HL-60 (cell line): ENCODE data around the gene FLNB.

ENCODE experiments used
- DNase-seq, 2 experiments: peaks; one replicate each; pipeline ENCODE4 v3.0.0-alpha.2; 2010 to 2020; ENCODE audit warnings: low read depth in 1 of 2, low spot score in 1 of 2
- H3K27ac ChIP-seq: fragments of 250-450 bp; sonication (Bioruptor Pico); replicated peaks from 2 replicates; pipeline ENCODE4 v1.5.1; 2020; ENCODE audit warnings: mild to moderate bottlenecking, moderate library complexity
- H3K27me3 ChIP-seq: fragments of 250-450 bp; sonication (Bioruptor Pico); 2 replicates; pipeline ENCODE4 v1.5.1; 2021; ENCODE audit warnings: mild to moderate bottlenecking, moderate library complexity; ENCODE audit not compliant: insufficient read depth, poor library complexity, severe bottlenecking
- H3K4me3 ChIP-seq: replicated peaks from 2 replicates; pipeline ENCODE4 v1.5.1; 2011; ENCODE audit warnings: mild to moderate bottlenecking, control low read depth, low read length; ENCODE audit not compliant: insufficient read depth
- GABPA ChIP-seq: IDR thresholded peaks from 2 replicates; pipeline ENCODE4 v1.6.1; 2012; ENCODE audit warnings: low read depth
- POLR2AphosphoS5 ChIP-seq: IDR thresholded peaks from 2 replicates; pipeline ENCODE4 v1.6.1; 2012; ENCODE audit warnings: low read depth
- SPI1 ChIP-seq: IDR thresholded peaks from 2 replicates; pipeline ENCODE4 v1.6.1; 2012; ENCODE audit warnings: low read depth, mild to moderate bottlenecking, borderline replicate concordance
- TF ChIP-seq, protein P1 (sequence below): IDR thresholded peaks from one replicate; pipeline ENCODE4 v1.5.1; 2011; ENCODE audit warnings: low read length, control low read depth, inconsistent platforms; ENCODE audit not compliant: insufficient read depth
- TF ChIP-seq, protein P2 (sequence below): IDR thresholded peaks from 2 replicates; pipeline ENCODE4 v1.6.1; 2012; ENCODE audit warnings: low read depth; ENCODE audit not compliant: insufficient replicate concordance

FLNB gene

DNA sequence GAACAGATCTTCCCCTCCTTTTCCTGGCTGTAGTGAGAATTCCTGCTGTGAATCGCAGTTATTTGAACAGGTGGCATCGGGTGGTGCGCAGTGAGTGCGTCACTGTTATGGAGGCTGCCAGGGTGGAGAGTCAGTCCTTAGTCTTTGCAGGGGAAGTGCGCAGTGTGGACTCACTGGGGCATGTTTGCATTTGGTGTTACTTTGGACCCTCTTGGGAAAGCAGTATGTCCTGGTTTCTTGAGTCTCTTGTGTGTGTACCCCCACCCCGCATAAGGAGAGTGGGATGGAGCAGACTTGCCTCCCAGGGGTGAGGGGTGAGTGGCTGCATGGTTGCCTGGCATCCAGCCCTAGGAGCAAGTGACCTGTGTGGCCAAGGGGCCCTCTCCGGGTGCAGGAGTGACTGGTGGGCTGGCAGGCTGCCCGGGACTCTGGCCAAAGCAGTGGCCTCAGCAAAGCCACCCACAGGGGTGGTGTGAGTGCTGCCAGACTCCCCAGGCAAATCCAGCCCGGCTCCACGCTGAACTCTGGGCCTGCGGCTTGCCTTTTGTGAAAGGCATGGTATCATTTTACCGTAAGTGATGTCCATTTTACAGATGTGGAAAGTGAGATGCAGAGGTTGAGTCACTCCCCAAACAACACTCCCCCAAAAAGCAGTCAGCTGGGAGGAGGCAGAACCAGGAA is 156.1 kb downstream of the FLNB start:
- TF ChIP-seq, protein P1, sequence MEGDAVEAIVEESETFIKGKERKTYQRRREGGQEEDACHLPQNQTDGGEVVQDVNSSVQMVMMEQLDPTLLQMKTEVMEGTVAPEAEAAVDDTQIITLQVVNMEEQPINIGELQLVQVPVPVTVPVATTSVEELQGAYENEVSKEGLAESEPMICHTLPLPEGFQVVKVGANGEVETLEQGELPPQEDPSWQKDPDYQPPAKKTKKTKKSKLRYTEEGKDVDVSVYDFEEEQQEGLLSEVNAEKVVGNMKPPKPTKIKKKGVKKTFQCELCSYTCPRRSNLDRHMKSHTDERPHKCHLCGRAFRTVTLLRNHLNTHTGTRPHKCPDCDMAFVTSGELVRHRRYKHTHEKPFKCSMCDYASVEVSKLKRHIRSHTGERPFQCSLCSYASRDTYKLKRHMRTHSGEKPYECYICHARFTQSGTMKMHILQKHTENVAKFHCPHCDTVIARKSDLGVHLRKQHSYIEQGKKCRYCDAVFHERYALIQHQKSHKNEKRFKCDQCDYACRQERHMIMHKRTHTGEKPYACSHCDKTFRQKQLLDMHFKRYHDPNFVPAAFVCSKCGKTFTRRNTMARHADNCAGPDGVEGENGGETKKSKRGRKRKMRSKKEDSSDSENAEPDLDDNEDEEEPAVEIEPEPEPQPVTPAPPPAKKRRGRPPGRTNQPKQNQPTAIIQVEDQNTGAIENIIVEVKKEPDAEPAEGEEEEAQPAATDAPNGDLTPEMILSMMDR: no peak
- TF ChIP-seq POLR2AphosphoS5: no peak
- TF ChIP-seq, protein P2, sequence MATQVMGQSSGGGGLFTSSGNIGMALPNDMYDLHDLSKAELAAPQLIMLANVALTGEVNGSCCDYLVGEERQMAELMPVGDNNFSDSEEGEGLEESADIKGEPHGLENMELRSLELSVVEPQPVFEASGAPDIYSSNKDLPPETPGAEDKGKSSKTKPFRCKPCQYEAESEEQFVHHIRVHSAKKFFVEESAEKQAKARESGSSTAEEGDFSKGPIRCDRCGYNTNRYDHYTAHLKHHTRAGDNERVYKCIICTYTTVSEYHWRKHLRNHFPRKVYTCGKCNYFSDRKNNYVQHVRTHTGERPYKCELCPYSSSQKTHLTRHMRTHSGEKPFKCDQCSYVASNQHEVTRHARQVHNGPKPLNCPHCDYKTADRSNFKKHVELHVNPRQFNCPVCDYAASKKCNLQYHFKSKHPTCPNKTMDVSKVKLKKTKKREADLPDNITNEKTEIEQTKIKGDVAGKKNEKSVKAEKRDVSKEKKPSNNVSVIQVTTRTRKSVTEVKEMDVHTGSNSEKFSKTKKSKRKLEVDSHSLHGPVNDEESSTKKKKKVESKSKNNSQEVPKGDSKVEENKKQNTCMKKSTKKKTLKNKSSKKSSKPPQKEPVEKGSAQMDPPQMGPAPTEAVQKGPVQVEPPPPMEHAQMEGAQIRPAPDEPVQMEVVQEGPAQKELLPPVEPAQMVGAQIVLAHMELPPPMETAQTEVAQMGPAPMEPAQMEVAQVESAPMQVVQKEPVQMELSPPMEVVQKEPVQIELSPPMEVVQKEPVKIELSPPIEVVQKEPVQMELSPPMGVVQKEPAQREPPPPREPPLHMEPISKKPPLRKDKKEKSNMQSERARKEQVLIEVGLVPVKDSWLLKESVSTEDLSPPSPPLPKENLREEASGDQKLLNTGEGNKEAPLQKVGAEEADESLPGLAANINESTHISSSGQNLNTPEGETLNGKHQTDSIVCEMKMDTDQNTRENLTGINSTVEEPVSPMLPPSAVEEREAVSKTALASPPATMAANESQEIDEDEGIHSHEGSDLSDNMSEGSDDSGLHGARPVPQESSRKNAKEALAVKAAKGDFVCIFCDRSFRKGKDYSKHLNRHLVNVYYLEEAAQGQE: no peak
- TF ChIP-seq GABPA: no peak
- TF ChIP-seq SPI1: no peak
- H3K4me3 ChIP-seq: no peak overlapping the region
- H3K27me3 ChIP-seq: no peaks in the 10 kb centered on the region
- DNase-seq: no peak
- H3K27ac ChIP-seq: no peak overlapping the region

GRCh38 chr3:58164906-58165821 is 156.9 kb downstream of the FLNB start:
- H3K4me3 ChIP-seq: no peak overlapping the region
- DNase-seq: no peak
- no peak overlapping the region for H3K27ac ChIP-seq
- TF ChIP-seq, protein P1: no peak
- TF ChIP-seq GABPA (no peak), SPI1 (no peak), POLR2AphosphoS5 (no peak)
- TF ChIP-seq, protein P2: no peak
- H3K27me3 ChIP-seq: no peaks in the 10 kb centered on the region

- peak in 1 of 2 experiments; percentile 49 for DNase-seq
- H3K27me3 ChIP-seq: no peaks in the 10 kb centered on the region
- no peak overlapping the region for H3K4me3 ChIP-seq
- H3K27ac ChIP-seq: no peak overlapping the region
- no peak for TF ChIP-seq GABPA
- TF ChIP-seq, protein P1: peak; percentile 96
- TF ChIP-seq, protein P2: no peak
Measured at GRCh38 chr3:58167431-58168351, 159.5 kb downstream of the FLNB start.
